H1 (cell line): ENCODE data around the gene TLE3. TPM values are rescaled to one million over a fixed set of nuclear protein-coding genes. Genes with fewer than 3 reads are reported as not detected.

Source experiments
- CTCF ChIA-PET: fragments of 300-600 bp; sonication (Branson Sonifier 250); formaldehyde crosslinking; loops from one replicate; lab custom pipeline; 2021; ENCODE audit not compliant: partially characterized antibody; lab: Charles Lee
- POLR2A ChIA-PET: fragments of 300-600 bp; sonication (Branson Sonifier 250); formaldehyde crosslinking; loops from one replicate; lab custom pipeline; 2021; ENCODE audit warnings: inconsistent platforms; ENCODE audit not compliant: partially characterized antibody; lab: Charles Lee
- DNase-seq, 2 experiments: peaks; one replicate each; pipeline versions ENCODE4 v3.0.0 to v3.0.0-alpha.2; 2010 to 2022; ENCODE audit warnings: low spot score in 2 of 2, low read depth in 1 of 2, mixed read lengths in 1 of 2
- FAIRE-seq: peaks from 2 replicates; lab custom pipeline; 2011; peaks lifted over from hg19 to GRCh38; lab: Jason Lieb, UNC
- H2AFZ ChIP-seq: 2 replicates; pipeline ENCODE4 v1.8.1; 2012; ENCODE audit warnings: low read length, inconsistent platforms
- H2AK5ac ChIP-seq: 2 replicates; pipeline ENCODE4 v1.6.1; 2013; ENCODE audit warnings: low read depth, low read length
- H2BK120ac ChIP-seq: replicated peaks from 2 replicates; pipeline ENCODE3; 2013; ENCODE audit warnings: low read depth, low read length, inconsistent platforms
- H2BK12ac ChIP-seq: 2 replicates; pipeline ENCODE4 v1.6.1; 2013; ENCODE audit warnings: low read depth, low read length
- H2BK15ac ChIP-seq: 2 replicates; pipeline ENCODE4 v1.6.1; 2013; ENCODE audit warnings: low read length
- H2BK20ac ChIP-seq: 2 replicates; pipeline ENCODE4 v1.6.1; 2013; ENCODE audit warnings: low read length
- H2BK5ac ChIP-seq: 2 replicates; pipeline ENCODE4 v1.6.1; 2013; ENCODE audit warnings: low read depth, low read length
- H3K14ac ChIP-seq: 2 replicates; pipeline ENCODE4 v1.6.1; 2013; ENCODE audit warnings: inconsistent platforms; ENCODE audit not compliant: insufficient read length
- H3K18ac ChIP-seq: 2 replicates; pipeline ENCODE4 v1.6.1; 2013; ENCODE audit warnings: low read length; ENCODE audit errors: extremely low read depth
- H3K23ac ChIP-seq: 2 replicates; pipeline ENCODE4 v1.6.1; 2013; ENCODE audit warnings: inconsistent platforms; ENCODE audit not compliant: insufficient read length
- H3K23me2 ChIP-seq: 2 replicates; pipeline ENCODE4 v1.6.1; 2013; ENCODE audit warnings: low read depth, low read length
- H3K27ac ChIP-seq: 2 replicates; pipeline ENCODE4 v1.6.1; 2011; ENCODE audit warnings: low read depth, low read length, inconsistent platforms
- H3K27me3 ChIP-seq, 4 experiments: replicated peaks in 1 of 4; 1 replicate in 1 of 4; 2 replicates in 3 of 4; pipeline versions ENCODE4 v1.6.1 to v1.8.1; 2011 to 2013; ENCODE audit warnings: low read length in 3 of 4, mild to moderate bottlenecking in 3 of 4, inconsistent platforms in 2 of 4, mixed read lengths in 2 of 4, moderate library complexity in 1 of 4; ENCODE audit not compliant: control insufficient read depth in 3 of 4, insufficient read depth in 3 of 4; ENCODE audit errors: extremely low read depth in 1 of 4
- H3K36me3 ChIP-seq, 4 experiments: 2 replicates each; pipeline versions ENCODE4 v1.6.1 to v1.8.1; 2011 to 2013; ENCODE audit warnings: mild to moderate bottlenecking in 4 of 4, low read length in 3 of 4, moderate library complexity in 2 of 4, control low read depth in 1 of 4, inconsistent platforms in 1 of 4; ENCODE audit not compliant: insufficient read depth in 4 of 4, control insufficient read depth in 2 of 4
- H3K4ac ChIP-seq: replicated peaks from 2 replicates; pipeline ENCODE3; 2013; ENCODE audit warnings: low read length, low read depth, mixed read lengths, inconsistent platforms; ENCODE audit not compliant: insufficient read length
- H3K4me1 ChIP-seq, 4 experiments: replicated peaks in 1 of 4; 1 replicate in 1 of 4; 2 replicates in 3 of 4; pipeline versions ENCODE4 v1.6.1 to v1.8.1; 2011 to 2013; ENCODE audit warnings: low read length in 3 of 4, inconsistent platforms in 2 of 4, mixed read lengths in 1 of 4; ENCODE audit not compliant: insufficient read depth in 4 of 4, control insufficient read depth in 3 of 4
- H3K4me2 ChIP-seq, 2 experiments: 2 replicates each; pipeline versions ENCODE4 v1.6.1 to v1.8.1; 2011 to 2013; ENCODE audit warnings: low read depth in 2 of 2, low read length in 2 of 2, control low read depth in 1 of 2, inconsistent platforms in 1 of 2, mild to moderate bottlenecking in 1 of 2; ENCODE audit not compliant: insufficient read depth in 1 of 2
- H3K4me3 ChIP-seq, 4 experiments: fragments of 200-600, 300-600 bp in 1 of 4; sonication (generic), shearing (Covaris generic), sonication (Bioruptor Twin) in 1 of 4; 2 replicates each; pipeline versions ENCODE4 v1.5.1 to v1.8.1; 2011 to 2016; ENCODE audit warnings: low read length in 4 of 4, low read depth in 3 of 4, control low read depth in 2 of 4, inconsistent platforms in 2 of 4, mild to moderate bottlenecking in 2 of 4, mixed read lengths in 1 of 4, moderate library complexity in 1 of 4; ENCODE audit not compliant: insufficient read depth in 2 of 4; ENCODE audit errors: extremely low read depth in 1 of 4
- H3K56ac ChIP-seq: replicated peaks from 2 replicates; pipeline ENCODE3; 2013; ENCODE audit warnings: low read depth, mild to moderate bottlenecking, mixed read lengths, low read length, inconsistent platforms; ENCODE audit not compliant: insufficient read length
- H3K79me1 ChIP-seq: 2 replicates; pipeline ENCODE4 v1.6.1; 2013; ENCODE audit warnings: low read depth, low read length, control low read depth
- H3K79me2 ChIP-seq, 2 experiments: 2 replicates each; pipeline versions ENCODE4 v1.6.1 to v1.8.1; 2012 to 2013; ENCODE audit warnings: low read length in 2 of 2, mild to moderate bottlenecking in 2 of 2, inconsistent platforms in 1 of 2; ENCODE audit not compliant: insufficient read depth in 2 of 2, control insufficient read depth in 1 of 2
- H3K9ac ChIP-seq, 4 experiments: replicated peaks in 1 of 4; 1 replicate in 1 of 4; 2 replicates in 3 of 4; pipeline versions ENCODE4 v1.6.1 to v1.8.1; 2011 to 2013; ENCODE audit warnings: low read depth in 3 of 4, low read length in 3 of 4, control low read depth in 2 of 4, mild to moderate bottlenecking in 2 of 4, moderate library complexity in 2 of 4, inconsistent platforms in 1 of 4; ENCODE audit errors: extremely low read depth in 1 of 4
- H3K9me3 ChIP-seq, 2 experiments: 2 replicates each; pipeline versions ENCODE4 v1.6.1 to v1.8.1; 2012 to 2013; ENCODE audit warnings: mild to moderate bottlenecking in 2 of 2, moderate library complexity in 2 of 2, control low read depth in 1 of 2, inconsistent platforms in 1 of 2, low read depth in 1 of 2, low read length in 1 of 2, mixed read lengths in 1 of 2; ENCODE audit not compliant: insufficient read depth in 2 of 2
- H4K20me1 ChIP-seq, 2 experiments: replicated peaks in 1 of 2; 2 replicates each; pipeline versions ENCODE3 to v1.8.1; 2011 to 2013; ENCODE audit warnings: inconsistent platforms in 2 of 2, low read length in 2 of 2, mild to moderate bottlenecking in 1 of 2; ENCODE audit not compliant: insufficient read depth in 2 of 2, control insufficient read depth in 1 of 2
- H4K5ac ChIP-seq: 2 replicates; pipeline ENCODE4 v1.6.1; 2013; ENCODE audit warnings: low read length, low read depth, mixed read lengths, inconsistent platforms; ENCODE audit not compliant: insufficient read length
- H4K8ac ChIP-seq: 2 replicates; pipeline ENCODE4 v1.8.0; 2013; ENCODE audit warnings: mild to moderate bottlenecking, moderate library complexity, low read length, inconsistent platforms; ENCODE audit not compliant: insufficient read depth; ENCODE audit errors: extremely low read depth
- H4K91ac ChIP-seq: replicated peaks from 2 replicates; pipeline ENCODE3; 2013; ENCODE audit warnings: low read length, mixed read lengths, inconsistent platforms; ENCODE audit not compliant: insufficient read length
- BRCA1 ChIP-seq: IDR thresholded peaks from 2 replicates; pipeline ENCODE4 v1.6.1; 2012; ENCODE audit warnings: low read depth, low read length, improper control_type of control experiment
- RFX5 ChIP-seq: IDR thresholded peaks from 2 replicates; pipeline ENCODE4 v1.6.1; 2011; ENCODE audit warnings: low read depth, low read length, improper control_type of control experiment, borderline replicate concordance
- WGBS, 2 experiments: shearing (Covaris generic) in 1 of 2; methylation state at CpG; one replicate each; pipeline versions ENCODE4 v1.1.6 to v1.1.7; 2013 to 2015; ENCODE audit warnings: low lambda C conversion rate in 2 of 2, mixed read lengths in 2 of 2, inconsistent platforms in 1 of 2, low coverage in 1 of 2, missing lambda C conversion rate in 1 of 2; ENCODE audit not compliant: insufficient replicate concordance in 2 of 2, insufficient coverage in 1 of 2, insufficient read length in 1 of 2; ENCODE audit errors: extremely low coverage in 1 of 2, missing lambda C conversion rate in 1 of 2; 5-methylcytosine and 5-hydroxymethylcytosine counted together
- polyA plus RNA-seq, 7 experiments: library from polyadenylated mRNA; depleted of rRNA in 3 of 7; stranded (reverse) in 5 of 7; unstranded in 2 of 7; fragments of >200 nt in 5 of 7; fragments of 200-250 nt in 2 of 7; gene quantifications; 1 replicate in 5 of 7; 2 replicates in 1 of 7; 4 replicates in 1 of 7; pipeline versions ENCODE4 v1.2.1 to v1.2.3, GENCODE V29; 2011 to 2013; ENCODE audit warnings: missing spikeins in 2 of 7, mixed read lengths in 2 of 7
- total RNA-seq: library from RNA; stranded (reverse); fragmentation: NEBNext Ultra II Directional; extraction: Animal tissue kit (Norgen Biotek cat#: 25700); gene quantifications from 2 replicates; pipeline ENCODE4 v1.2.1, GENCODE V29; 2021

TLE3 gene
- total and polyA plus RNA-seq, 2 of the 8 experiments (the other 6 are each of a cell fraction or from before 2014, with no cell fraction given) = 25.1 to 61.2 TPM

GRCh38 chr15:70067681-70068080 lies 30.0 kb downstream of the TLE3 start:
- no peak overlapping the region for H2BK12ac ChIP-seq

More at GRCh38 chr15:70067681-70068080, 30.0 kb downstream of the TLE3 start:
- ChIA-PET CTCF (interaction anchor here (0.6 to 2.1 kb wide), 6 partner anchors 9 to 420 kb away, joined by 3 to 5 read pairs (median 4); no protein-coding TSS in a partner anchor), POLR2A (interaction anchor here (1.3 kb wide), 1 partner anchor 31 kb away, joined by 3 read pairs; no protein-coding TSS in a partner anchor)
- Histone ChIP-seq H2BK5ac (no peak overlapping the region), H4K8ac (no peak overlapping the region), H2BK15ac (no peak overlapping the region), H4K91ac (no peak overlapping the region), H3K27me3 (no peaks in the 10 kb centered on the region), H3K4me2 (no peak overlapping the region), H3K79me1 (peaks cover 14% of the 10 kb centered on the region), H3K79me2 (peaks cover 0 to 12% of the 10 kb centered on the region in 2 experiments; a peak in 1 of 4 replicates), H2BK20ac (no peak overlapping the region), H3K14ac (no peak overlapping the region), H3K18ac (no peak overlapping the region), H3K27ac (no peak overlapping the region), H3K36me3 (peaks cover 19 to 84% (median 40%) of the 10 kb centered on the region in 4 experiments), H3K4me3 (no peak overlapping the region), H3K56ac (no peak overlapping the region), H4K5ac (no peak overlapping the region), H3K23me2 (no peaks in the 10 kb centered on the region), H3K4ac (no peak overlapping the region), H2AFZ (no peak overlapping the region), H3K9ac (no peak overlapping the region), H4K20me1 (peaks cover 14 to 17% of the 10 kb centered on the region in 2 experiments), H3K23ac (no peak overlapping the region), H3K9me3 (no peaks in the 10 kb centered on the region), H2BK120ac (no peak overlapping the region), H2AK5ac (no peak overlapping the region), H3K4me1 (peaks cover 0 to 4% (median under 1%) of the 10 kb centered on the region in 4 experiments; a peak in 3 of 7 replicates)
- FAIRE-seq (no peak), DNase-seq (no peak)
- TF ChIP-seq BRCA1 (no peak), RFX5 (peak; percentile 51; the same call in 1 of the 2 replicates)
- WGBS, 2 experiments = 95% methylated on average over 6 of the region's 6 CpGs; no CpG with 5 or more reads in 1 of the 2 experiments
